IMR-90 (cell line): ENCODE results near the gene APOBR.

Source experiments
- BHLHE40 ChIP-seq: fragments of 150-350 bp; IDR thresholded peaks from 2 replicates; pipeline ENCODE4 v1.6.1; 2016; ENCODE audit warnings: mild to moderate bottlenecking, low read depth, low read length
- CEBPB ChIP-seq: IDR thresholded peaks from 2 replicates; pipeline ENCODE4 v1.6.1; 2012; ENCODE audit warnings: low read depth, low read length, improper control_type of control experiment
- CTCF ChIP-seq: conservative IDR thresholded peaks from 2 replicates; pipeline ENCODE4 v1.5.1; 2012; ENCODE audit warnings: mild to moderate bottlenecking, low read depth, low read length, improper control_type of control experiment
- ELK1 ChIP-seq: fragments of 150-350 bp; IDR thresholded peaks from 2 replicates; pipeline ENCODE4 v1.6.1; 2016; ENCODE audit warnings: low read depth, mild to moderate bottlenecking, low read length, moderate library complexity, borderline replicate concordance
- FOS ChIP-seq: fragments of 150-350 bp; IDR thresholded peaks from 2 replicates; pipeline ENCODE4 v1.6.1; 2016; ENCODE audit warnings: low read depth, low read length
- NFE2L2 ChIP-seq: fragments of 150-350 bp; IDR thresholded peaks from 2 replicates; pipeline ENCODE4 v1.6.1; 2016; ENCODE audit warnings: low read depth, mild to moderate bottlenecking, low read length
- POLR2A ChIP-seq: IDR thresholded peaks from 2 replicates; pipeline ENCODE4 v1.6.1; 2012; ENCODE audit warnings: mild to moderate bottlenecking, low read depth, low read length
- RAD21 ChIP-seq: IDR thresholded peaks from 2 replicates; pipeline ENCODE4 v1.6.1; 2012; ENCODE audit warnings: low read length, improper control_type of control experiment
- RCOR1 ChIP-seq: IDR thresholded peaks from 2 replicates; pipeline ENCODE4 v1.6.1; 2012; ENCODE audit warnings: mild to moderate bottlenecking, low read length, improper control_type of control experiment; ENCODE audit not compliant: insufficient replicate concordance
- RFX5 ChIP-seq: IDR thresholded peaks from 2 replicates; pipeline ENCODE4 v1.8.0; 2012; ENCODE audit warnings: low read depth, mild to moderate bottlenecking, low read length, moderate library complexity
- USF2 ChIP-seq: fragments of 150-350 bp; IDR thresholded peaks from 2 replicates; pipeline ENCODE4 v1.6.1; 2017; ENCODE audit warnings: mild to moderate bottlenecking, antibody characterized with exemption, low read length, low read depth

DNA sequence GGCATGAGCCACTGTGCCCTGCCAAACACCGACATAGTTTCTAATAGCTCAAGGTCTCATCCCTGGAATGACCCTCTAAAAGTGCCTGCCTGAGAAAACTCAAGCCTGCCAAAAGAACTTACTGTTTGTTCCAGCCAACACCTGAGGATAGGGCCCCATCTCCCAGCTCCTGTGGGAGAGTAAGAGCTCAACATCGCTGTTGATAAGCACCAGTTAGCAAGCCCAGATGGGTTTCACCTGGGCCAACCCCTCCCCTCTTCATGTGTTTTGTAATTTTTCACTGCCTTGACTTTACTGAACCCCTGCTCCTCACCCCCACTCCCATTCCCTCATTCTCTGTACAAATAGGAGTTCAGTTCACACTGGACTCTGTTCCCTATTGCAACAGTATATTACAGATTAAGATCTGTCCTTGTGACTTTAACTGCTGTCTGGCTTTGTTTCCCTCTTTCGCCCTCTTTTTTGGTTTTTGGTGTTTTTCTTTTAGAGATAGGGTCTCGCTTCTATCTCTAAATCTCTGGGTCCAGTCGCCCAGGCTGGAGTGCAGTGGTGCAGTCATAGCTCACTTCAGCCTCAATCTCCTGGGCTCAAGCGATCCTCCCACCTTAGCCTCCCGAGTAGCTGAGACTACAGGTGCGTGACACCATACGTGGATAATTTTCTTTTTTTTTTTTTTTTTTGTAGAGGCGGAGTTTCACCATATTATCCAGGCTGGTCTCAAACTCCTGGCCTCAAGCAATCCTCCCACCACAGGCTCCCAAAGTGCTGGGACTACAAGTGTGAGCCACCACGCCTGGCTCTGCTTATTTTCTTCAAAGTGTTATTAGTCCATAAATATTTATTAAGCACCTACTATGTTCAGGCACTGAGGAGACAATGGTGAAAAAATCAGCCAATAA lies 32.0 kb downstream of the APOBR start:
- TF ChIP-seq POLR2A (no peak), USF2 (no peak), CTCF (no peak), RAD21 (no peak), BHLHE40 (no peak), RFX5 (no peak), ELK1 (no peak), RCOR1 (no peak), CEBPB (no peak), FOS (no peak), NFE2L2 (no peak)
